H1 (cell line): Measurements from ENCODE around the gene TXNRD3. TPM values are rescaled to one million over a fixed set of nuclear protein-coding genes. Genes with fewer than 3 reads are reported as not detected.

Experiments
- ASH2L ChIP-seq: fragments of 200-600, 300-600 bp; sonication (generic); IDR thresholded peaks from one replicate; pipeline ENCODE4 v1.7.1; 2017; ENCODE audit warnings: low read length
- HDAC6 ChIP-seq: IDR thresholded peaks from one replicate; pipeline ENCODE4 v1.7.1; 2012; ENCODE audit warnings: low read depth, mild to moderate bottlenecking, inconsistent platforms, low read length, moderate library complexity
- SP1 ChIP-seq: IDR thresholded peaks from 2 replicates; pipeline ENCODE4 v1.6.1; 2011; ENCODE audit warnings: low read depth, low read length
- SRF ChIP-seq: IDR thresholded peaks from 2 replicates; pipeline ENCODE4 v1.6.1; 2011; ENCODE audit warnings: mild to moderate bottlenecking, low read depth, low read length, moderate library complexity
- SUZ12 ChIP-seq: fragments of 200-600 bp; sonication (generic); IDR thresholded peaks from 2 replicates; pipeline ENCODE4 v1.6.1; 2012; ENCODE audit warnings: mild to moderate bottlenecking, inconsistent platforms, low read length, moderate library complexity, mixed read lengths
- polyA plus RNA-seq, 7 experiments: library from polyadenylated mRNA; depleted of rRNA in 3 of 7; stranded (reverse) in 5 of 7; unstranded in 2 of 7; fragments of >200 nt in 5 of 7; fragments of 200-250 nt in 2 of 7; gene quantifications; 1 replicate in 5 of 7; 2 replicates in 1 of 7; 4 replicates in 1 of 7; pipeline versions ENCODE4 v1.2.1 to v1.2.3, GENCODE V29; 2011 to 2013; ENCODE audit warnings: missing spikeins in 2 of 7, mixed read lengths in 2 of 7
- total RNA-seq: library from RNA; stranded (reverse); fragmentation: NEBNext Ultra II Directional; extraction: Animal tissue kit (Norgen Biotek cat#: 25700); gene quantifications from 2 replicates; pipeline ENCODE4 v1.2.1, GENCODE V29; 2021

Gene TXNRD3
- total and polyA plus RNA-seq, 2 of the 8 experiments (the other 6 are each of a cell fraction or from before 2014, with no cell fraction given), result 3.4 to 4.3 TPM

DNA sequence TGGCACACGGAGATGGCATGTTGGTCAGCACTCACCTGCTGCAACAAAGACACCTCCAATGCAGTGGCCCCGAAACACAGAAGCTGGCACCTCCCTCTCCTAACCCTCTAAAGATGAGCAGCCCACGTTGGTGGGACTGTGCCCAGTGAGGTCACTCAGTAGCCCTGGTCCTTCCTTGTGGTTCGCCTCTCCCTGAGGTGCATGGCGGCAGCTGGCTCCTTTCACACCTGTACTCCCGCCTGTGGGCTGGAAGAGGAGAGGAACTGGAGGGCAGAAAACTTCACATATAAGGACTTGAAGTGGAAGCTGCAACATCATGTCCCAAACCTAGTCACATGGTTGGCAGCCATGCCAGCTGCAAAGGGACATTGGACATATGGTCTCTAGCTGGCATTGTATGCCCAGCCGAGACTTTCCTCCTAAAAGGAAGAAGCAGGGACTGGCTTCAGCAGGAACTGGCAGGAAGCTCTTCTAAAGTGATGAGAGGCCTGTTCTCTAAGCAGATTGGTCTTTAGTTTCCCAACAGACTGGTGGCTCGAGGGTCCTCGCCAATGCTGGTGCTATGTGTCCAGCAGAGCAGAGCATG is 85.4 kb downstream of the TXNRD3 start (continued):
- TF ChIP-seq SUZ12 (no peak), ASH2L (no peak), HDAC6 (no peak), SRF (no peak), SP1 (no peak)
